MCF 10A (cell line): ENCODE measurements around the gene FAM110A. TPM values are rescaled to one million over a fixed set of nuclear protein-coding genes. Genes with fewer than 3 reads are reported as not detected.

Source experiments
- Bru-seq: library from RNA; stranded (reverse); fragments of 400-500 nt; gene quantifications from one replicate; lab custom pipeline; 2021; lab: Mats Ljungman, UMichigan
- BruChase-seq, 2 experiments: library from RNA; stranded (reverse); fragments of 400-500 nt; gene quantifications; one replicate each; lab custom pipeline; 2021; lab: Mats Ljungman, UMichigan
- BruUV-seq: library from RNA; stranded (reverse); fragments of 400-500 nt; replicated peaks from 2 replicates; lab custom pipeline; 2021; lab: Mats Ljungman, UMichigan
- CTCF ChIA-PET: fragments of 300-600 bp; sonication (Branson Sonifier 250); formaldehyde crosslinking; extraction: SDS; loops from one replicate; lab custom pipeline; 2021; ENCODE audit warnings: antibody characterized with exemption, inconsistent platforms; lab: Yijun Ruan, JAX
- POLR2A ChIA-PET: fragments of 300-600, 350-650 bp; sonication (Branson Sonifier 250); formaldehyde crosslinking; extraction: SDS; loops from one replicate; lab custom pipeline; 2020; ENCODE audit warnings: antibody characterized with exemption, inconsistent platforms; lab: Yijun Ruan, JAX
- DNase-seq: peaks from one replicate; pipeline ENCODE4 v3.0.0-alpha.2; 2018; ENCODE audit not compliant: unreplicated experiment
- H3K27ac Mint-ChIP-seq: one replicate; pipeline ENCODE4 v1.8.0; 2022; ENCODE audit warnings: mild to moderate bottlenecking, low read depth, mixed read lengths; ENCODE audit not compliant: unreplicated experiment
- H3K27me3 Mint-ChIP-seq: one replicate; pipeline ENCODE4 v1.8.0; 2022; ENCODE audit warnings: mixed read lengths; ENCODE audit not compliant: insufficient read depth, unreplicated experiment
- H3K36me3 Mint-ChIP-seq: one replicate; pipeline ENCODE4 v1.8.0; 2022; ENCODE audit warnings: mild to moderate bottlenecking, moderate library complexity, mixed read lengths; ENCODE audit not compliant: insufficient read depth, unreplicated experiment
- H3K4me1 Mint-ChIP-seq: one replicate; pipeline ENCODE4 v1.8.0; 2022; ENCODE audit warnings: mixed read lengths; ENCODE audit not compliant: insufficient read depth, unreplicated experiment
- H3K4me3 Mint-ChIP-seq: one replicate; pipeline ENCODE4 v1.8.0; 2022; ENCODE audit warnings: mild to moderate bottlenecking, moderate library complexity, mixed read lengths; ENCODE audit not compliant: unreplicated experiment
- H3K9me3 Mint-ChIP-seq: one replicate; pipeline ENCODE4 v1.8.0; 2022; ENCODE audit warnings: mixed read lengths; ENCODE audit not compliant: unreplicated experiment
- CTCF ChIP-seq: fragments of 200-600 bp; IDR thresholded peaks from one replicate; pipeline ENCODE4 v1.8.0; 2022; ENCODE audit warnings: antibody characterized with exemption, mild to moderate bottlenecking; ENCODE audit not compliant: unreplicated experiment
- intact Hi-C: fragments of 100-400 bp; cut with micrococcal nuclease; formaldehyde crosslinking; loops from 2 replicates; pipeline ENCODE4 v1.14.1; 2022
- long read RNA-seq: library from polyadenylated mRNA; stranded (forward); transcript quantifications from one replicate; pipeline ENCODE4 v2.0.0, GENCODE V29; 2022
- total RNA-seq: library from RNA; stranded (reverse); gene quantifications from 2 replicates; pipeline ENCODE4 v1.2.3, GENCODE V29; 2022

The FAM110A gene
- 9.2 and 13.6 TPM in 2 replicates for total RNA-seq
- percentile 50 among the genes with signal in this experiment for Bru-seq, nascent RNA
- percentile 37 among the genes with signal in this experiment for BruChase-seq, experiment 1, labeled RNA remaining after a 6-hour chase
- percentile 51 among the genes with signal in this experiment for BruChase-seq, experiment 2, labeled RNA remaining after a 2-hour chase
- long read RNA-seq, transcript FAM110A-206 (2 exons, 1,614 nt) = major isoform, 13 of 37 reads
- long read RNA-seq, transcript FAM110A-204 (2 exons, 1,809 nt) = minor isoform, 10 of 37 reads
- long read RNA-seq, partial matches to known transcripts = 0 of 37 reads
- long read RNA-seq, other reads (novel, unspliced or antisense) = 14 of 37 reads

GRCh38 chr20:833450-834150 is at the start of gene FAM110A:
FAM110A (plus strand) TSS chr20:833715; CDS start chr20:844805, 11,090 bp downstream.
- Mint-ChIP-seq H3K27me3 (no peaks in the 10 kb centered on the region), H3K4me3 (peak within 1 kb of the TSS; percentile 88), H3K36me3 (no peaks in the 10 kb centered on the region), H3K9me3 (no peaks in the 10 kb centered on the region), H3K4me1 (peaks cover 23% of the 10 kb centered on the region), H3K27ac (peak within 1 kb of the TSS; percentile 79)
- DNase-seq = peak; percentile 95
- intact Hi-C loops = loop anchor here (5.0 kb wide), 1 partner anchor 49 kb away; no protein-coding TSS in a partner anchor
- no peak for TF ChIP-seq CTCF
- ChIA-PET CTCF (interaction anchor here (0.7 to 8.9 kb wide), 7 partner anchors 14 to 473 kb away, joined by 3 to 99 read pairs (median 4); no protein-coding TSS in a partner anchor), POLR2A (interaction anchor here (0.6 to 6.4 kb wide), 20 partner anchors 9 to 407 kb away, joined by 3 to 92 read pairs (median 3); no protein-coding TSS in a partner anchor)
- no TSS peak for BruUV-seq

DNA sequence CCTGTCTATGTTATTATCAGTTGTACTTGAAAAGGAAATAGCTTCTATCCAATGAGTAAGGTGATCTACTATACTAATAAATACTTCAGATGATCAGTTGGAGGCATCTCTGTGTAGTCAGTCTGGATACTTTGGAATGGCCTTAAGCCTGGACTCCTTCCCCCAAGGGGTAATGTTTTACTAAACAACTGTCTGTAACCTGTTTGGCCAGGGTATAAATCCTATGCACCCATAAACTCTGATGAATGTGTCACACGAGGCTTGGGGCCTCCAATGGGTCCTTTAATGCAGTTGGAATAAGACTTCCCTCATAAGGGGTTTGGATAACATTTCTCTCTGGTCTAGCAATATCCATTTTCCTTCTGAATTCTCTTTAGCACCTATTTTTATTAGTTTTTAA is 45.7 kb upstream of the FAM110A start:
- DNase-seq = no peak
- H3K4me3 Mint-ChIP-seq = no peak overlapping the region
- POLR2A ChIA-PET = no interaction called here

DNA sequence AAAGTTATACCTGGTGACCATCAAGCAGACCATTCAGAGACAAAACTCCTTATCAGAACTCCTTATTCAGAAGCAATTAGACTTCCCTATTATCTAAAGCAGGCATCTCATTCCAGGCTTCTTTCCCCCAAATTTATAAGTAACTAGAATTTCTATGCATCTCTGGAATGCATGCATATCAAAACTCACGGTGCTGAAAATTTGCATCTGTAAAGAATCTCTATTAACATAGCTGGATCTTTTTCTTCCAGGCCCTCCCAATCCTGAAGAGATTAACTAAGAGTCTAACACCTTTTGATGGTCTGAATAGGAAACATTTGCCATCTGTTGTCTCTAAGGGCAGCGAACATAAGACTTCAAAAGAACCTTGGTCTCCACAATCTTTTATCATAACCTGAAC is 42.5 kb upstream of the FAM110A start:
- Mint-ChIP-seq H3K4me1 (no peaks in the 10 kb centered on the region), H3K9me3 (no peaks in the 10 kb centered on the region), H3K27ac (no peak overlapping the region), H3K27me3 (peaks cover 79% of the 10 kb centered on the region), H3K36me3 (no peaks in the 10 kb centered on the region), H3K4me3 (no peak overlapping the region)
- DNase-seq = no peak
- ChIA-PET POLR2A (interaction anchor here (0.9 kb wide), 1 partner anchor 43 kb away, joined by 3 read pairs; the partner anchor contains the start of gene FAM110A), CTCF (interaction anchor here (0.6 to 0.8 kb wide), 2 partner anchors 29 to 101 kb away, joined by 3 read pairs; no protein-coding TSS in a partner anchor)
- TF ChIP-seq CTCF = no peak
- no TSS peak for BruUV-seq
- intact Hi-C loops = no loop called here

More for the DNA sequence above, 45.7 kb upstream of the FAM110A start:
- Mint-ChIP-seq H3K4me1 (no peaks in the 10 kb centered on the region), H3K27me3 (peaks cover 46% of the 10 kb centered on the region), H3K36me3 (no peaks in the 10 kb centered on the region), H3K9me3 (peaks cover 28% of the 10 kb centered on the region), H3K27ac (no peak overlapping the region)
- no peak for TF ChIP-seq CTCF
- CTCF ChIA-PET = interaction anchor here (0.6 to 1.1 kb wide), 2 partner anchors 156 to 169 kb away, joined by 3 to 4 read pairs; no protein-coding TSS in a partner anchor
- BruUV-seq = no TSS peak
- intact Hi-C loops = no loop called here

DNA sequence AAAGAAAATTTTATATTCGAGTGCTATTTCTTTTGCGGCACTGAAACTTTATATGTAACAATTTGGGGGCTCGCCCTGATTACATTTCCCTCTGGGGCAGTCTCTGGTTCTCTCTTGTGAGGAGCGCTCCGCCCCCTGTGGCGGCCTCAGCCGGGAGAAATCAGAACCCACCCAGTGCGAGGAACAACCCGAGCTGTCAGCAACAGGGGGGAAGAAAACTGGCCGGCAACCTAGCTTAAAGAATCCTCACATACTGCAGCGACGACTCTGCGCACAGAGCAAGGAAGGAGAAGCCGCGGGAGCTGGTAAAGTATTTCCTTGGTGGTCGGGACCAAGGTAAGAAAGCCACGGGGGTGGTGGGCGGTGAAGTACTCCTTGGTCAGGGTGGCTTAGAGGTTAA is 41.3 kb upstream of the FAM110A start:
- Mint-ChIP-seq H3K9me3 (no peaks in the 10 kb centered on the region), H3K4me1 (no peaks in the 10 kb centered on the region), H3K4me3 (no peak overlapping the region), H3K27me3 (peaks cover 90% of the 10 kb centered on the region), H3K27ac (no peak overlapping the region), H3K36me3 (no peaks in the 10 kb centered on the region)
- intact Hi-C loops = no loop called here
- ChIA-PET POLR2A (no interaction called here), CTCF (interaction anchor here (1.2 kb wide), 1 partner anchor 24 kb away, joined by 4 read pairs; no protein-coding TSS in a partner anchor)
- DNase-seq = no peak
- no TSS peak for BruUV-seq
- TF ChIP-seq CTCF = no peak
